HG03460 (cell line): ENCODE data around the gene AP2A2.

ENCODE experiments used
- ATAC-seq: cut with Tn5 transposase; IDR thresholded peaks from one replicate; pipeline ENCODE4 v1.9.1; 2021; ENCODE audit not compliant: unreplicated experiment

Gene AP2A2

GRCh38 chr11:1038921-1039320 is 113.3 kb downstream of the AP2A2 start:
- ATAC-seq: no peak

- no peak for ATAC-seq
These were observed 114.1 kb downstream of the AP2A2 start for GRCh38 chr11:1039481-1040427.

- ATAC-seq: no peak
These were observed 114.9 kb downstream of the AP2A2 start for GRCh38 chr11:1040428-1041148.

- no peak for ATAC-seq
These were observed 115.4 kb downstream of the AP2A2 start for GRCh38 chr11:1041149-1041467.

- ATAC-seq: no peak
These were observed 115.8 kb downstream of the AP2A2 start for GRCh38 chr11:1041471-1041870.

- ATAC-seq: no peak
These were observed 116.4 kb downstream of the AP2A2 start for GRCh38 chr11:1041936-1042608.

- ATAC-seq: no peak
These were observed 117.2 kb downstream of the AP2A2 start for GRCh38 chr11:1042626-1043562.

- ATAC-seq: no peak
These were observed 118.0 kb downstream of the AP2A2 start for GRCh38 chr11:1043563-1044096.

- ATAC-seq: no peak
These were observed 118.5 kb downstream of the AP2A2 start for GRCh38 chr11:1044160-1044559.

- ATAC-seq: no peak
These were observed 122.0 kb downstream of the AP2A2 start for GRCh38 chr11:1047595-1048156.

GRCh38 chr11:1048375-1049070 is 122.9 kb downstream of the AP2A2 start:
- no peak for ATAC-seq

- ATAC-seq: no peak
These were observed 123.4 kb downstream of the AP2A2 start for GRCh38 chr11:1049071-1049405.

- no peak for ATAC-seq
These were observed 123.8 kb downstream of the AP2A2 start for GRCh38 chr11:1049431-1049891.

- no peak for ATAC-seq
These were observed 124.4 kb downstream of the AP2A2 start for GRCh38 chr11:1049911-1050580.

- no peak for ATAC-seq
These were observed 125.1 kb downstream of the AP2A2 start for GRCh38 chr11:1050581-1051355.

- no peak for ATAC-seq
These were observed 125.9 kb downstream of the AP2A2 start for GRCh38 chr11:1051356-1052132.
